HepG2 (cell line): ENCODE measurements around the gene MCRIP2. TPM values are rescaled to one million over a fixed set of nuclear protein-coding genes. Genes with fewer than 3 reads are reported as not detected.
A peak's percentile ranks its signal among the peaks of the same experiment; 100 is the strongest.

Source experiments
- ARNT ChIP-seq: fragments of 450-650 bp; IDR thresholded peaks from 2 replicates; pipeline ENCODE4 v1.6.1; 2017
- ERF ChIP-seq: IDR thresholded peaks from 2 replicates; pipeline ENCODE4 v1.6.1; 2018; ENCODE audit warnings: missing biosample characterization, missing genetic modification reagents
- GFI1 ChIP-seq: sonication (generic); formaldehyde crosslinking; IDR thresholded peaks from 2 replicates; pipeline ENCODE4 v1.5.0; 2020; ENCODE audit warnings: missing genetic modification reagents, mild to moderate bottlenecking, borderline replicate concordance
- JDP2 ChIP-seq: sonication (generic); formaldehyde crosslinking; IDR thresholded peaks from 2 replicates; pipeline ENCODE4 v1.8.1; 2022; ENCODE audit warnings: missing genetic modification reagents, borderline replicate concordance
- JUN ChIP-seq: sonication (generic); formaldehyde crosslinking; IDR thresholded peaks from 2 replicates; pipeline ENCODE4 v1.4.0; 2020; ENCODE audit warnings: mild to moderate bottlenecking, missing genetic modification reagents
- KAT2B ChIP-seq: fragments of 150-350 bp; IDR thresholded peaks from 2 replicates; pipeline ENCODE4 v1.6.1; 2014; ENCODE audit warnings: low read depth, low read length, borderline replicate concordance
- MBNL3 ChIP-seq: fragments of 250-450 bp; sonication (Bioruptor Pico); conservative IDR thresholded peaks from 2 replicates; pipeline ENCODE4 v1.8.0; 2022; ENCODE audit warnings: mild to moderate bottlenecking, inconsistent platforms
- SNAI1 ChIP-seq: sonication (generic); formaldehyde crosslinking; IDR thresholded peaks from 2 replicates; pipeline ENCODE4 v1.5.0; 2020; ENCODE audit warnings: mild to moderate bottlenecking, missing genetic modification reagents, borderline replicate concordance
- STAT5B ChIP-seq: sonication (generic); formaldehyde crosslinking; IDR thresholded peaks from 2 replicates; pipeline ENCODE4 v1.4.0; 2020; ENCODE audit warnings: missing genetic modification reagents
- TFAP4 ChIP-seq: sonication (generic); IDR thresholded peaks from 2 replicates; pipeline ENCODE4 v1.6.1; 2016; ENCODE audit warnings: low read depth, borderline replicate concordance
- ZBTB4 ChIP-seq: sonication (generic); formaldehyde crosslinking; IDR thresholded peaks from 2 replicates; pipeline ENCODE4 v1.4.0; 2020; ENCODE audit warnings: missing genetic modification reagents, mild to moderate bottlenecking, borderline replicate concordance
- ZFP36L2 ChIP-seq: sonication (generic); formaldehyde crosslinking; IDR thresholded peaks from 2 replicates; pipeline ENCODE4 v1.4.0; 2020; ENCODE audit warnings: missing genetic modification reagents
- ZNF230 ChIP-seq: sonication (generic); formaldehyde crosslinking; IDR thresholded peaks from 2 replicates; pipeline ENCODE4 v1.4.0; 2020; ENCODE audit warnings: mild to moderate bottlenecking, missing genetic modification reagents
- ZNF264 ChIP-seq: sonication (generic); formaldehyde crosslinking; IDR thresholded peaks from 2 replicates; pipeline ENCODE4 v1.4.0; 2020; ENCODE audit warnings: missing genetic modification reagents
- ZNF607 ChIP-seq: sonication (generic); formaldehyde crosslinking; IDR thresholded peaks from 2 replicates; pipeline ENCODE4 v1.5.1; 2020; ENCODE audit warnings: missing genetic modification reagents, mild to moderate bottlenecking, borderline replicate concordance
- ZNF678 ChIP-seq: sonication (generic); formaldehyde crosslinking; IDR thresholded peaks from 2 replicates; pipeline ENCODE4 v1.4.0; 2020; ENCODE audit warnings: mild to moderate bottlenecking, missing genetic modification reagents
- ZNF720 ChIP-seq: sonication (generic); formaldehyde crosslinking; IDR thresholded peaks from 2 replicates; pipeline ENCODE4 v1.4.0; 2020; ENCODE audit warnings: missing genetic modification reagents
- ZNF780A ChIP-seq: sonication (generic); formaldehyde crosslinking; IDR thresholded peaks from 2 replicates; pipeline ENCODE4 v1.8.0; 2022; ENCODE audit warnings: mild to moderate bottlenecking, missing genetic modification reagents, moderate library complexity
- ZNF816 ChIP-seq: sonication (generic); formaldehyde crosslinking; IDR thresholded peaks from 2 replicates; pipeline ENCODE4 v1.8.0; 2022; ENCODE audit warnings: missing genetic modification reagents, mild to moderate bottlenecking, borderline replicate concordance
- ZSCAN29 ChIP-seq: sonication (generic); formaldehyde crosslinking; conservative IDR thresholded peaks from 2 replicates; pipeline ENCODE4 v1.4.0; 2020; ENCODE audit warnings: mild to moderate bottlenecking, missing genetic modification reagents
- ZUFSP ChIP-seq: sonication (generic); formaldehyde crosslinking; IDR thresholded peaks from 2 replicates; pipeline ENCODE4 v1.9.0; 2021; ENCODE audit warnings: missing genetic modification reagents, mild to moderate bottlenecking, borderline replicate concordance
- polyA plus RNA-seq, 8 experiments: library from polyadenylated mRNA; depleted of rRNA in 3 of 8; stranded (reverse) in 7 of 8; unstranded in 1 of 8; fragments of >200 nt; fragmentation: Illumina TruSeq in 4 of 8; extraction: Trizol in 4 of 8; gene quantifications; 2 replicates each; pipeline versions ENCODE4 v1.2.1 to v1.2.3, GENCODE V29; 2011 to 2016; ENCODE audit warnings: low read depth in 4 of 8, missing spikeins in 1 of 8, mixed read lengths in 1 of 8; ENCODE audit not compliant: insufficient read depth in 1 of 8
- total RNA-seq, 5 experiments: library from RNA; depleted of rRNA; stranded (reverse); fragments of >200 nt; fragmentation: Illumina TruSeq; extraction: Trizol; gene quantifications; 2 replicates each; pipeline ENCODE4 v1.2.3, GENCODE V29; 2016; ENCODE audit warnings: low read depth in 1 of 5
- TF ChIP-seq, protein P1 (sequence below): IDR thresholded peaks from 2 replicates; pipeline ENCODE4 v1.6.1; 2016; ENCODE audit warnings: missing compliant biosample characterization, missing genetic modification reagents, borderline replicate concordance

MCRIP2 gene
- total and polyA plus RNA-seq, 2 of the 13 experiments (the other 11 are each of a cell fraction or from before 2014, with no cell fraction given), result 39.6 to 76.7 TPM

DNA sequence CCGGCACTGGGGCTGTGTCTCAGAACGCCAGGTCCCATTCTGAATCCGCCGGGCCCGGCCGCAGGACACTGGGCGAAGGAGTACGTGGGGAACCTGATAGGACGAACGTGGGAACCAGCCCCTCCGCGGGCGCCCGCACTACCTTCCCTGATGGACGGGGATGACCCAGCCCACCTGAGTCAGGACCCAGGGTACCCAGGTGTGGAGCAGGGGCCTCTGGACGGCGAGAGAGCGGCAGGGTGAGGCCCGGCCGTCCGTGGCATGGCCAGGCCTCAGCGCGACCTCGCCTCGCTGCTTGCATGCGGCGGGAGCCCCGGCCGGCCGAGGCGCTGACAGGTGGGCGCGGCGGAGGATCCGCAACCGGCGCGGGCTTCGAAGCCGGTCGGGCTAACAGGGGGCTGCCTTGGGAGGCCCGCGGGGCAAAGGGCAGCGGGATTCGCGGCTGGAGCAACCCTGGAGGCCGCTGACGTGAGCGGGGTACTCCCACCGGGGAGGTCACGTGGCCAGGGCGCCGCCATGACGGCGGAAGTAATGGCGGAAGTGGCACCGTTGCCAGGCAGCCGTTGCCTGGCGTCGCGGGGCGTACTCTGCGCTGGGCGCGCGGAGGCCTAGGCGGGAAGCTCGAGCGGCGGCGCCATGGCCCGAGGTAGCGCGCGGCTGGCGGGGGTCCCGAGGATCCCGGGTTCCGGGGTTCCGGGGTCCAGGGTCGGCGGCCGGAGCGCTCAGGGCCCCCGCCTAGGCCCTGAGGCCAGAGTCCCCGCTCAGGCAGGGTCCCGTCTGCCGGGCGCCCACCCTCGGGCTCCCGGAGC lies 7.4 kb downstream of the MCRIP2 start, which contains the start of gene WDR90 (continued):
- TF ChIP-seq GFI1, result peak; percentile 55; the same call in 1 of the 2 replicates
- TF ChIP-seq ZNF230 (CRISPR knock-in tag), result peak; percentile 19; the same call in 1 of the 2 replicates
- no peak for TF ChIP-seq KAT2B
- no peak for TF ChIP-seq ZNF816 (CRISPR knock-in tag)
- no peak for TF ChIP-seq ZBTB4 (CRISPR knock-in tag)
- no peak for TF ChIP-seq MBNL3 (CRISPR knock-in tag)
- peak; percentile 85 for TF ChIP-seq ZNF607 (CRISPR knock-in tag)
- TF ChIP-seq ZNF720 (CRISPR knock-in tag), result no peak
- peak; percentile 69; the same call in 1 of the 2 replicates for TF ChIP-seq ZNF264
- TF ChIP-seq ERF (CRISPR knock-in tag), result peak; percentile 76
- peak; percentile 48; the same call in 1 of the 2 replicates for TF ChIP-seq STAT5B (CRISPR knock-in tag)
- TF ChIP-seq ZUFSP (CRISPR knock-in tag), result no peak
- TF ChIP-seq, protein P1, sequence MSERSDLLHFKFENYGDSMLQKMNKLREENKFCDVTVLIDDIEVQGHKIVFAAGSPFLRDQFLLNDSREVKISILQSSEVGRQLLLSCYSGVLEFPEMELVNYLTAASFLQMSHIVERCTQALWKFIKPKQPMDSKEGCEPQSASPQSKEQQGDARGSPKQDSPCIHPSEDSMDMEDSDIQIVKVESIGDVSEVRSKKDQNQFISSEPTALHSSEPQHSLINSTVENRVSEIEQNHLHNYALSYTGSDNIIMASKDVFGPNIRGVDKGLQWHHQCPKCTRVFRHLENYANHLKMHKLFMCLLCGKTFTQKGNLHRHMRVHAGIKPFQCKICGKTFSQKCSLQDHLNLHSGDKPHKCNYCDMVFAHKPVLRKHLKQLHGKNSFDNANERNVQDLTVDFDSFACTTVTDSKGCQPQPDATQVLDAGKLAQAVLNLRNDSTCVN (CRISPR knock-in tag), result 0 out of 2 replicates have a peak, but pooled peaks have one; percentile 58
- TF ChIP-seq ARNT, result no peak
- TF ChIP-seq ZNF678 (CRISPR knock-in tag), result peak; percentile 49; the same call in 1 of the 2 replicates
- TF ChIP-seq ZSCAN29 (CRISPR knock-in tag), result peak; percentile 66
- TF ChIP-seq ZNF780A, result 0 out of 2 replicates have a peak, but pooled peaks have one; percentile 72
- peak; percentile 65; the same call in 1 of the 2 replicates for TF ChIP-seq TFAP4
- no peak; the same call in 1 of the 2 replicates for TF ChIP-seq ZFP36L2 (CRISPR knock-in tag)
- TF ChIP-seq JDP2 (CRISPR knock-in tag), result no peak
- 0 out of 2 replicates have a peak, but pooled peaks have one; percentile 44 for TF ChIP-seq JUN
- no peak for TF ChIP-seq SNAI1 (CRISPR knock-in tag)
